ENCODE measurements around the gene HDLBP.
"Not testable (repeated sequence)": the region's sequence is repeated elsewhere in the genome, so short reads cannot be mapped to it uniquely, and the experiment has no call there.

Gene HDLBP

GRCh38 chr2:241334813-241335212 lies 19.3 kb upstream of the HDLBP start:
- peak; percentile 21 for DNase-seq

- no peak for DNase-seq
These were observed 15.1 kb upstream of the HDLBP start for GRCh38 chr2:241330616-241330981.

GRCh38 chr2:241329669-241330615 lies 14.5 kb upstream of the HDLBP start:
- no peak for DNase-seq

- no peak for DNase-seq
These were observed 9.8 kb upstream of the HDLBP start for GRCh38 chr2:241325257-241325656.

GRCh38 chr2:241324775-241325174 lies 9.3 kb upstream of the HDLBP start:
- no peak for DNase-seq

- no peak for DNase-seq
These were observed 8.3 kb upstream of the HDLBP start for GRCh38 chr2:241323778-241324177.

- DNase-seq = no peak
These were observed 6.4 kb upstream of the HDLBP start for GRCh38 chr2:241321886-241322285.

- DNase-seq = no peak
These were observed 5.6 kb upstream of the HDLBP start for GRCh38 chr2:241321033-241321432.

- no peak for DNase-seq
These were observed 4.9 kb upstream of the HDLBP start for GRCh38 chr2:241320394-241320793.

- not testable (repeated sequence) for DNase-seq
These were observed 3.4 kb upstream of the HDLBP start for GRCh38 chr2:241318830-241319229.

- DNase-seq = no peak
These were observed 1.9 kb upstream of the HDLBP start for GRCh38 chr2:241317391-241317790.

- no peak for DNase-seq
These were observed 1.4 kb upstream of the HDLBP start for GRCh38 chr2:241316825-241317224.

- no peak for DNase-seq
These were observed 583 bp upstream of the HDLBP start, which contains the start of gene SEPTIN2 for GRCh38 chr2:241315879-241316631. Gene SEPTIN2 (plus strand): TSS chr2:241315925. CDS start chr2:241324233, 8,308 bp downstream.

- DNase-seq = peak; percentile 57
These were observed 1.0 kb downstream of the HDLBP start for GRCh38 chr2:241314226-241315092.

GRCh38 chr2:241313543-241314095 lies 1.9 kb downstream of the HDLBP start:
- DNase-seq = no peak

- DNase-seq = no peak
These were observed 3.4 kb downstream of the HDLBP start for GRCh38 chr2:241312082-241312481.

- DNase-seq = no peak
These were observed 4.4 kb downstream of the HDLBP start for GRCh38 chr2:241310917-241311566.

- no peak for DNase-seq
These were observed 5.8 kb downstream of the HDLBP start for GRCh38 chr2:241309684-241310117.

- DNase-seq = no peak
These were observed 6.5 kb downstream of the HDLBP start for GRCh38 chr2:241308832-241309500.

- DNase-seq = no peak
These were observed 7.2 kb downstream of the HDLBP start for GRCh38 chr2:241308267-241308666.

GRCh38 chr2:241307055-241307454 lies 8.4 kb downstream of the HDLBP start:
- DNase-seq = no peak
